Trophoblast cell (in vitro differentiated cells and primary cell): ENCODE data around the gene CCND3.
A peak's percentile ranks its signal among the peaks of the same experiment; 100 is the strongest.
"Not testable (repeated sequence)": the region's sequence is repeated elsewhere in the genome, so short reads cannot be mapped to it uniquely, and the experiment has no call there.

ENCODE experiments used
- DNase-seq, 2 donors: peaks; one replicate each; pipeline ENCODE4 v3.0.0-alpha.2; 2016
- H2AFZ ChIP-seq: 2 replicates; pipeline ENCODE4 v1.6.1; 2013; ENCODE audit warnings: low read length, moderate library complexity, mild to moderate bottlenecking; ENCODE audit not compliant: insufficient read depth, poor library complexity
- H2AK5ac ChIP-seq: 2 replicates; pipeline ENCODE4 v1.6.1; 2013; ENCODE audit warnings: mild to moderate bottlenecking, low read length
- H2BK120ac ChIP-seq: 2 replicates; pipeline ENCODE4 v1.6.1; 2013; ENCODE audit warnings: low read length, mild to moderate bottlenecking, moderate library complexity; ENCODE audit not compliant: insufficient read depth, poor library complexity
- H2BK12ac ChIP-seq: 2 replicates; pipeline ENCODE4 v1.6.1; 2013; ENCODE audit warnings: mild to moderate bottlenecking, low read length, moderate library complexity
- H2BK5ac ChIP-seq: 2 replicates; pipeline ENCODE4 v1.6.1; 2013; ENCODE audit warnings: low read length, low read depth, moderate library complexity, mild to moderate bottlenecking; ENCODE audit not compliant: poor library complexity
- H3K14ac ChIP-seq: 2 replicates; pipeline ENCODE4 v1.6.1; 2013; ENCODE audit warnings: mild to moderate bottlenecking, low read length
- H3K18ac ChIP-seq: 2 replicates; pipeline ENCODE4 v1.6.1; 2013; ENCODE audit warnings: mild to moderate bottlenecking, low read length
- H3K23ac ChIP-seq: 2 replicates; pipeline ENCODE4 v1.6.1; 2013; ENCODE audit warnings: low read length
- H3K27ac ChIP-seq: 2 replicates; pipeline ENCODE4 v1.5.1; 2013; ENCODE audit warnings: low read depth, mild to moderate bottlenecking, inconsistent platforms, low read length, moderate library complexity
- H3K27me3 ChIP-seq: 2 replicates; pipeline ENCODE4 v1.6.1; 2013; ENCODE audit warnings: inconsistent platforms, mild to moderate bottlenecking, low read length, moderate library complexity; ENCODE audit not compliant: insufficient read depth
- H3K36me3 ChIP-seq, 2 experiments: 1 replicate in 1 of 2; 2 replicates in 1 of 2; pipeline ENCODE4 v1.6.1; 2013; ENCODE audit warnings: low read length in 2 of 2, mild to moderate bottlenecking in 2 of 2, moderate library complexity in 1 of 2; ENCODE audit not compliant: insufficient read depth in 2 of 2, control insufficient read depth in 1 of 2
- H3K4ac ChIP-seq: 2 replicates; pipeline ENCODE4 v1.6.1; 2013; ENCODE audit warnings: low read depth, mild to moderate bottlenecking, low read length, moderate library complexity
- H3K4me1 ChIP-seq, 2 experiments: 1 replicate in 1 of 2; 2 replicates in 1 of 2; pipeline ENCODE4 v1.6.1; 2013; ENCODE audit warnings: low read length in 2 of 2, mild to moderate bottlenecking in 2 of 2, moderate library complexity in 1 of 2; ENCODE audit not compliant: insufficient read depth in 2 of 2, control insufficient read depth in 1 of 2
- H3K4me2 ChIP-seq: 2 replicates; pipeline ENCODE4 v1.6.1; 2013; ENCODE audit warnings: inconsistent platforms, mild to moderate bottlenecking, low read length, moderate library complexity
- H3K4me3 ChIP-seq: 2 replicates; pipeline ENCODE4 v1.5.1; 2013; ENCODE audit warnings: mild to moderate bottlenecking, low read depth, low read length, inconsistent platforms
- H3K79me1 ChIP-seq: one replicate; pipeline ENCODE4 v1.6.1; 2013; ENCODE audit warnings: low read length
- H3K79me2 ChIP-seq: 2 replicates; pipeline ENCODE4 v1.6.1; 2013; ENCODE audit warnings: low read length, mild to moderate bottlenecking; ENCODE audit not compliant: control insufficient read depth, insufficient read depth, poor library complexity
- H3K9ac ChIP-seq: 2 replicates; pipeline ENCODE4 v1.6.1; 2013; ENCODE audit warnings: mild to moderate bottlenecking, low read length
- H3K9me3 ChIP-seq: 2 replicates; pipeline ENCODE4 v1.6.1; 2013; ENCODE audit warnings: low read depth, mild to moderate bottlenecking, control low read depth, inconsistent platforms, low read length; ENCODE audit not compliant: insufficient read depth
- H4K12ac ChIP-seq: 2 replicates; pipeline ENCODE4 v1.6.1; 2013; ENCODE audit warnings: low read depth, mild to moderate bottlenecking, low read length, moderate library complexity
- H4K8ac ChIP-seq: 2 replicates; pipeline ENCODE4 v1.6.1; 2013; ENCODE audit warnings: low read depth, mild to moderate bottlenecking, low read length, moderate library complexity
- H4K91ac ChIP-seq: one replicate; pipeline ENCODE4 v1.6.1; 2013; ENCODE audit warnings: low read depth, mild to moderate bottlenecking, low read length, moderate library complexity
- WGBS: extraction: QIAGEN DNeasy Blood & Tissue Kit; methylation state at CpG from one replicate; pipeline ENCODE4 v1.1.7; 2013; ENCODE audit warnings: missing lambda C conversion rate; ENCODE audit not compliant: insufficient read length, insufficient coverage; ENCODE audit errors: extremely low coverage; 5-methylcytosine and 5-hydroxymethylcytosine counted together

CCND3 gene

GRCh38 chr6:41943456-41943855 lies 1.8 kb upstream of the CCND3 start:
- H4K8ac ChIP-seq = no peak overlapping the region
- no peaks in the 10 kb centered on the region for H3K9me3 ChIP-seq
- H2BK12ac ChIP-seq = no peak overlapping the region
- no peak overlapping the region for H3K27ac ChIP-seq
- H3K4me2 ChIP-seq = no peak overlapping the region
- H3K18ac ChIP-seq = no peak overlapping the region
- no peak overlapping the region for H3K23ac ChIP-seq
- no peak overlapping the region for H3K14ac ChIP-seq
- peaks cover 15% of the 10 kb centered on the region for H3K79me2 ChIP-seq
- H4K12ac ChIP-seq = no peak overlapping the region
- no peak overlapping the region for H3K9ac ChIP-seq
- H3K27me3 ChIP-seq = no peaks in the 10 kb centered on the region
- H2AK5ac ChIP-seq = no peak overlapping the region
- peaks cover 14% of the 10 kb centered on the region for H3K79me1 ChIP-seq
- H4K91ac ChIP-seq = no peak overlapping the region
- no peak overlapping the region for H2BK5ac ChIP-seq
- DNase-seq = no peak
- H3K4me3 ChIP-seq = no peak overlapping the region
- peaks cover 0 to 2% of the 10 kb centered on the region in 2 experiments for H3K36me3 ChIP-seq
- no peak overlapping the region for H2AFZ ChIP-seq
- H3K4ac ChIP-seq = no peak overlapping the region
- H2BK120ac ChIP-seq = no peak overlapping the region
- peaks cover 23 to 24% of the 10 kb centered on the region in 2 experiments for H3K4me1 ChIP-seq

GRCh38 chr6:41942882-41943281 lies 1.3 kb upstream of the CCND3 start:
- Histone ChIP-seq H3K79me1 (peaks cover 14% of the 10 kb centered on the region), H3K79me2 (peaks cover 15% of the 10 kb centered on the region), H3K4me1 (peaks cover 23 to 24% of the 10 kb centered on the region in 2 experiments)
- not testable (repeated sequence) for H2BK5ac ChIP-seq, H2AK5ac ChIP-seq, DNase-seq, H3K9ac ChIP-seq, H3K23ac ChIP-seq, H4K12ac ChIP-seq, H3K14ac ChIP-seq, H3K27ac ChIP-seq, H3K4me2 ChIP-seq, H3K4ac ChIP-seq, H3K4me3 ChIP-seq, H4K91ac ChIP-seq, H3K36me3 ChIP-seq, H3K27me3 ChIP-seq, H2BK120ac ChIP-seq, H3K18ac ChIP-seq, H2BK12ac ChIP-seq, H3K9me3 ChIP-seq, H4K8ac ChIP-seq, H2AFZ ChIP-seq
- WGBS = no CpG with 5 or more reads among the region's 14 CpGs

- Histone ChIP-seq H2AFZ (peak overlapping the region; percentile 28), H3K4me2 (peak overlapping the region; percentile 69), H3K18ac (peak overlapping the region; percentile 18), H3K27ac (peak overlapping the region; percentile 4), H3K36me3 (peaks cover 3 to 10% of the 10 kb centered on the region in 2 experiments), H3K4me3 (peak overlapping the region; percentile 14), H2AK5ac (no peak overlapping the region), H3K14ac (peak overlapping the region; percentile 24), H4K91ac (peak overlapping the region; percentile 20), H3K27me3 (no peaks in the 10 kb centered on the region), H3K4ac (no peak overlapping the region), H4K12ac (peak overlapping the region; percentile 81), H3K79me2 (peaks cover 15% of the 10 kb centered on the region), H3K9me3 (no peaks in the 10 kb centered on the region), H3K9ac (no peak overlapping the region), H3K79me1 (peaks cover 14% of the 10 kb centered on the region), H2BK120ac (peak overlapping the region; percentile 4), H2BK5ac (peak overlapping the region; percentile 7), H4K8ac (peak overlapping the region; percentile 77), H3K23ac (no peak overlapping the region), H3K4me1 (peaks cover 23 to 24% of the 10 kb centered on the region in 2 experiments), H2BK12ac (no peak overlapping the region)
- DNase-seq = peak; percentile 59 to 76
- WGBS = no CpG with 5 or more reads among the region's 20 CpGs
Measured at GRCh38 chr6:41942067-41942851, 651 bp upstream of the CCND3 start.

GRCh38 chr6:41940759-41941279 lies 789 bp downstream of the CCND3 start:
- peak overlapping the region; percentile 51 for H3K27ac ChIP-seq
- H3K4ac ChIP-seq = peak overlapping the region; percentile 83
- H3K79me1 ChIP-seq = peaks cover 14% of the 10 kb centered on the region
- H3K4me1 ChIP-seq = peaks cover 24 to 27% of the 10 kb centered on the region in 2 experiments
- H4K12ac ChIP-seq = peak overlapping the region; percentile 41
- peak overlapping the region; percentile 8 for H3K18ac ChIP-seq
- H3K23ac ChIP-seq = no peak overlapping the region
- peak in 1 of 2 donors; percentile 25 for DNase-seq
- H2BK5ac ChIP-seq = peak overlapping the region; percentile 73
- H2BK120ac ChIP-seq = peak overlapping the region; percentile 28
- peak overlapping the region; percentile 69 for H3K4me2 ChIP-seq
- peak overlapping the region; percentile 84 for H3K4me3 ChIP-seq
- H4K91ac ChIP-seq = peak overlapping the region; percentile 67
- no peaks in the 10 kb centered on the region for H3K27me3 ChIP-seq
- H3K9me3 ChIP-seq = no peaks in the 10 kb centered on the region
- no CpG with 5 or more reads among the region's 38 CpGs for WGBS
- peak overlapping the region; percentile 46 for H2AK5ac ChIP-seq
- H2AFZ ChIP-seq = peak overlapping the region; percentile 77
- peak overlapping the region; percentile 77 for H3K14ac ChIP-seq
- H3K36me3 ChIP-seq = peaks cover 11 to 18% of the 10 kb centered on the region in 2 experiments
- H2BK12ac ChIP-seq = peak overlapping the region; percentile 4
- H4K8ac ChIP-seq = peak overlapping the region; percentile 34
- peak overlapping the region; percentile 35 for H3K9ac ChIP-seq
- peaks cover 15% of the 10 kb centered on the region for H3K79me2 ChIP-seq
